Ovary (tissue), 9 donors: ENCODE measurements around the gene KCNN3. TPM values are rescaled to one million over a fixed set of nuclear protein-coding genes. Genes with fewer than 3 reads are reported as not detected.
"Not testable (repeated sequence)": the region's sequence is repeated elsewhere in the genome, so short reads cannot be mapped to it uniquely, and the experiment has no call there.

ENCODE experiments used
- DNase-seq, 5 donors: peaks; one replicate each; pipeline ENCODE4 v3.0.0-alpha.2; 2019 to 2020
- H3K27ac ChIP-seq, 2 donors: fragments of 200-600 bp; one replicate each; pipeline versions ENCODE4 v1.5.1 to v1.8.0; 2019 to 2022
- H3K27me3 ChIP-seq: fragments of 200-600 bp; one replicate; pipeline ENCODE4 v1.8.0; 2022
- H3K36me3 ChIP-seq: fragments of 200-600 bp; sonication (generic); one replicate; pipeline ENCODE4 v1.5.1; 2019
- H3K4me1 ChIP-seq: one replicate; pipeline ENCODE4 v1.8.1; 2013; ENCODE audit warnings: mild to moderate bottlenecking, moderate library complexity; ENCODE audit not compliant: insufficient read depth
- H3K4me3 ChIP-seq: fragments of 200-600 bp; sonication (generic); one replicate; pipeline ENCODE4 v1.5.1; 2017
- H3K9me3 ChIP-seq, 2 donors: fragments of 200-600 bp in 1 of 2; sonication (generic) in 1 of 2; one replicate each; pipeline versions ENCODE4 v1.5.1 to v1.8.1; 2013 to 2019; ENCODE audit warnings: mild to moderate bottlenecking in 1 of 2, moderate library complexity in 1 of 2
- EP300 ChIP-seq: sonication (generic); formaldehyde crosslinking; IDR thresholded peaks from one replicate; pipeline ENCODE4 v1.6.1; 2017; ENCODE audit warnings: antibody characterized with exemption
- POLR2A ChIP-seq: fragments of 450-650 bp; IDR thresholded peaks from one replicate; pipeline ENCODE4 v1.6.1; 2017; ENCODE audit warnings: antibody characterized with exemption, mild to moderate bottlenecking, moderate library complexity
- WGBS, 3 donors: extraction: QIAGEN DNeasy Blood & Tissue Kit in 1 of 3; methylation state at CpG; one replicate each; pipeline versions ENCODE4 v1.1.5 to v1.1.7; 2013 to 2017; 5-methylcytosine and 5-hydroxymethylcytosine counted together
- intact Hi-C, 4 donors: fragments of 100-400 bp; cut with DNase I; formaldehyde crosslinking; loops; one replicate each; pipeline versions ENCODE4 v1.11.0 to v1.15.1; 2022 to 2023
- polyA plus RNA-seq, 2 donors: library from polyadenylated mRNA; stranded (reverse); fragments of 200-250 nt in 1 of 2; fragments of 350-450 nt in 1 of 2; fragmentation: Illumina TruSeq in 1 of 2; extraction: RNeasy Lipid Tissue Mini Kit (QIAGEN cat#74804) in 1 of 2; gene quantifications; one replicate each; pipeline ENCODE4 v1.2.3, GENCODE V29; 2013 to 2014
- total RNA-seq, 7 donors: library from RNA; depleted of rRNA in 2 of 7; stranded (reverse); fragments of >200 nt in 2 of 7; fragmentation: NEBNext Ultra II Directional in 3 of 7; extraction: Animal tissue kit (Norgen Biotek cat#: 25700) in 3 of 7; gene quantifications; one replicate each; pipeline versions ENCODE4 v1.1.0 to v1.2.4, GENCODE V29; 2016 to 2023
- TF ChIP-seq, protein P1 (sequence below), 3 donors: fragments of 450-650 bp in 2 of 3; fragments of 200-600 bp in 1 of 3; IDR thresholded peaks; one replicate each; pipeline versions ENCODE4 v1.5.1 to v1.8.0; 2016 to 2022; ENCODE audit warnings: antibody characterized with exemption in 3 of 3, mild to moderate bottlenecking in 1 of 3
- donor health status: DM: no; HTN: no; CAD: no; lungs with moderate emphysema.
- donor health status: DM: no; HTN: no; CAD: no.
- donor health status: Bipolar disorder and iron deficiency.
- donor health status: DM: yes; HTN: yes; CAD: no.
- donor health status: DM: no; HTN: no; CAD: no.
- donor health status: DM: yes; HTN: yes; CAD: no.

KCNN3 gene
- total and polyA plus RNA-seq, 9 donors, result 0.71 to 6.1 (median 1.7) TPM

DNA sequence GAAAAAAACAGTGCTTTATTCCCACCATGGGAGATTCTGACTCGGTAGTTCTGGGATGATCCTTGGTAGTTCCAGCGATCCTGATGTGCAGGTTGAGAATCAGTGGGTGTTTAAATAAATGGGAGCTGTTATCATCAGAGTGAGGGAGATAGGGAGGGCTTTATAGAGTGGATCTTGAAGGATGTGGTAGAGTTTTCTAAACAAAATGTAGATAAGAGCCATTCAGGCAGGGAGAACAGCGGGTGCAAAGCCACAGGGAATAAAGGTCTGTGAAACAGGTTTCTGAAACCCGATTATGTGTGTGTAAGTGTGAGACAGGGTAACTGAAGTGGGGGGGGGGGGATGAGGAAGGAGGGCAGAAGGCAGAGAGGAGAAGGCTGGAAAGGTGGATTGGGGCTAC lies 186.3 kb downstream of the KCNN3 start:
- DNase-seq, result no peak
- Histone ChIP-seq H3K9me3 (no peaks in the 10 kb centered on the region), H3K27me3 (no peaks in the 10 kb centered on the region), H3K27ac (no peak overlapping the region), H3K4me1 (no peaks in the 10 kb centered on the region), H3K36me3 (no peaks in the 10 kb centered on the region), H3K4me3 (no peak overlapping the region)
- TF ChIP-seq, protein P1, sequence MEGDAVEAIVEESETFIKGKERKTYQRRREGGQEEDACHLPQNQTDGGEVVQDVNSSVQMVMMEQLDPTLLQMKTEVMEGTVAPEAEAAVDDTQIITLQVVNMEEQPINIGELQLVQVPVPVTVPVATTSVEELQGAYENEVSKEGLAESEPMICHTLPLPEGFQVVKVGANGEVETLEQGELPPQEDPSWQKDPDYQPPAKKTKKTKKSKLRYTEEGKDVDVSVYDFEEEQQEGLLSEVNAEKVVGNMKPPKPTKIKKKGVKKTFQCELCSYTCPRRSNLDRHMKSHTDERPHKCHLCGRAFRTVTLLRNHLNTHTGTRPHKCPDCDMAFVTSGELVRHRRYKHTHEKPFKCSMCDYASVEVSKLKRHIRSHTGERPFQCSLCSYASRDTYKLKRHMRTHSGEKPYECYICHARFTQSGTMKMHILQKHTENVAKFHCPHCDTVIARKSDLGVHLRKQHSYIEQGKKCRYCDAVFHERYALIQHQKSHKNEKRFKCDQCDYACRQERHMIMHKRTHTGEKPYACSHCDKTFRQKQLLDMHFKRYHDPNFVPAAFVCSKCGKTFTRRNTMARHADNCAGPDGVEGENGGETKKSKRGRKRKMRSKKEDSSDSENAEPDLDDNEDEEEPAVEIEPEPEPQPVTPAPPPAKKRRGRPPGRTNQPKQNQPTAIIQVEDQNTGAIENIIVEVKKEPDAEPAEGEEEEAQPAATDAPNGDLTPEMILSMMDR (IDR thresholded peaks at IDR 0.05), result no peak
- TF ChIP-seq POLR2A, result no peak
- no peak for TF ChIP-seq EP300
- WGBS, 3 donors, result 50 to 78% (median 60%) methylated on average over 3 to 4 of the region's 4 CpGs
- intact Hi-C loops, result no loop called here

DNA sequence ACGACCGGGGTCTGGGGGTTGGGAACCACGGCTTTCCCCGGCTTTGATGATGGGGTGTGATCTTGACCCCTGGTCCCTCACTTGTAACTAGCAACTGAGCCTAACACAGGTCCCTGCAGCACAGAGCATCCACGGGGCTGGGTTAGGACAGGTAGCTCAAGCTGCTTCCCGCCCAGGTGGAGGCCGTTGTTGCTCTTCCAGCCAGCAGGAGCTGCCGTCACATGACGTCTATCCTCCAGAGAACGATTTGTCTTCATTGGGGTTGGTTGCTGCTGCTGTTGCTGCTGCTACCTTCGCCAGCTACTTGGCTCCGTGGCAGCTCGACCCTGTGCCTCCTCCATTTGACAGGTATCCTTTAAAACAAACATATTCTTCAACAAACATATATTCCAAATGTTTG lies 187.8 kb downstream of the KCNN3 start:
- TF ChIP-seq, protein P1 (IDR thresholded peaks at IDR 0.05), result no peak
- 57 to 62% (median 60%) methylated on average over 13 of the region's 13 CpGs for WGBS, 3 donors
- Histone ChIP-seq H3K4me3 (no peak overlapping the region), H3K9me3 (no peaks in the 10 kb centered on the region), H3K27me3 (no peaks in the 10 kb centered on the region), H3K27ac (no peak overlapping the region), H3K4me1 (no peaks in the 10 kb centered on the region), H3K36me3 (no peaks in the 10 kb centered on the region)
- intact Hi-C loops, result no loop called here
- no peak for DNase-seq

DNA sequence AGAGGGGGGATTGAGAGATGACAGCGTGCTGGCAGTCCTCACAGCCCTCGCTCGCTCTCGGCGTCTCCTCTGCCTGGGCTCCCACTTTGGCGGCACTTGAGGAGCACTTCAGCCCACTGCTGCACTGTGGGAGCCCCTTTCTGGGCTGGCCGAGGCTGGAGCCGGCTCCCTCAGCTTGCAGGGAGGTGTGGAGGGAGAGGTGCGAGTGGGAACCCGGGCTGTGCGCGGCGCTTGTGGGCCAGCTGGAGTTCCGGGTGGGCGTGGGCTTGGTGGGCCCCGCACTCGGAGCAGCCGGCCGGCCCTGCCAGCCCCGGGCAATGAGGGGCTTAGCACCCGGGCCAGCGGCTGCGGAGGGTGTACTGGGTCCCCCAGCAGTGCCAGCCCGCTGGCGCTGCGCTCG lies 192.2 kb downstream of the KCNN3 start:
- H3K4me3 ChIP-seq, H3K9me3 ChIP-seq, H3K36me3 ChIP-seq, DNase-seq, intact Hi-C loops, H3K27me3 ChIP-seq, H3K27ac ChIP-seq, H3K4me1 ChIP-seq: not testable (repeated sequence)
- WGBS, 3 donors, result 96 to 97% (median 97%) methylated on average over 19 to 27 of the region's 27 CpGs

DNA sequence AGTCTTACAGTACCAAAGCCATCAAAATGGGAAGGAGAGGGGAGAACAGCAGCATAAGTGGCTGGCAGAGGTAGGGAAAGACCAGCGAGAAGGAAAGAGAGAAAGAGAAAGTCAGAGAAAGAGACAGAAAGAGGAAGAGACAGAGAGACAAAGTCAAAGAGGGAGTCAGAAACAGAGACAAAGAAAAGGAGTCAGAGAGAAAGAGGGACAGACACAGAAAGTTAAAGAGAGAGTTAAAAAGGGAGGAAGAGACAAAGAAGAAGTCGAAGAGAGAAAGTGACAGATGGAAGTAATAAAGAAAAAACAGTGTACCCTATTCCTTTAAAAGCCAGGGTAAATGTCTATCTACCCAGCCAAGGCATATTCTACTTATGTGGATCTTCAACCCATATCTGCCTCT lies 193.2 kb downstream of the KCNN3 start:
- H3K4me1 ChIP-seq, intact Hi-C loops, H3K27me3 ChIP-seq, H3K27ac ChIP-seq, H3K36me3 ChIP-seq, H3K9me3 ChIP-seq, DNase-seq, H3K4me3 ChIP-seq: not testable (repeated sequence)
- 59 to 87% (median 63%) methylated on average over 2 of the region's 2 CpGs for WGBS, 3 donors

DNA sequence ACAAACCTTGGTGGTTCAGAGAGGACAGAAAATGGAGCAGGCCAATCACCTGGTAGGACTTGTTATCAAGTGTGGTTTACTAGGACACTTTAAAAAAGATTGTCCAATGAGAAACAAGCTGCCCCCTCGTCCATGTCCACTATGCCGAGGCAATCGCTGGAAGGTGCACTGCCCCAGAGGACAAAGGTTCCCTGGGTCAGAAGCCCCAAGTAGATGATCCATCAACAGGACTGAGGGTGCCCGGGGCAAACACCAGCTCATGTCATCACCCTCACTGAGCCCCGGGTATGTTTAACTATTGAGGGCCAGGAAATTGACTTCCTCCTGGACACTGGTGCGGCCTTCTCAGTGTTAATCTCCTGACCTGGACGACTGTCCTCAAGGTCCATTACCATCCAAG lies 195.6 kb downstream of the KCNN3 start:
- H3K4me3 ChIP-seq, intact Hi-C loops, H3K36me3 ChIP-seq, H3K4me1 ChIP-seq, DNase-seq, H3K27me3 ChIP-seq, H3K9me3 ChIP-seq, H3K27ac ChIP-seq: not testable (repeated sequence)
- WGBS, 3 donors, result 70 to 76% (median 75%) methylated on average over 7 of the region's 7 CpGs

DNA sequence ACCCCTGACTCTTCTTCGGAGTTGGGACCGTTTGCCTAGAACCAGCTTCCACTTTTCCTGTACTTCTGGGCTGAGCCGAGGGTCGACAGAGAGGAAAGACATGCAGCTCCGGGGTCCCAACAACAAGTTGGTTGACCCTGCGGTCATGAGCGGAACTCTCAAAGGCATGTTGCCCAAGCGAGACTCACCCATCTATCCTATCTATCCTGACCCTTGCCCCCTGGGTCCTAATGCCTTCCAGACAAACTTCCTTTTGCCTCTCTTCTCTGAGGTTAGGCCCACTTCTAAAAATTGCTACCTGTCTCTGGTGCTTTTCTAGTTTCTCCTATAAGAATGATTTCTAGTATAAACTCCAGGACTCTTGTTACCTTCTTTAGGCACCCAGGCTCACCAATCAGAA lies 197.8 kb downstream of the KCNN3 start:
- intact Hi-C loops, H3K9me3 ChIP-seq, H3K4me1 ChIP-seq, H3K27ac ChIP-seq, H3K27me3 ChIP-seq, H3K4me3 ChIP-seq, H3K36me3 ChIP-seq, DNase-seq: not testable (repeated sequence)
- 83 to 87% (median 86%) methylated on average over 8 of the region's 8 CpGs for WGBS, 3 donors

DNA sequence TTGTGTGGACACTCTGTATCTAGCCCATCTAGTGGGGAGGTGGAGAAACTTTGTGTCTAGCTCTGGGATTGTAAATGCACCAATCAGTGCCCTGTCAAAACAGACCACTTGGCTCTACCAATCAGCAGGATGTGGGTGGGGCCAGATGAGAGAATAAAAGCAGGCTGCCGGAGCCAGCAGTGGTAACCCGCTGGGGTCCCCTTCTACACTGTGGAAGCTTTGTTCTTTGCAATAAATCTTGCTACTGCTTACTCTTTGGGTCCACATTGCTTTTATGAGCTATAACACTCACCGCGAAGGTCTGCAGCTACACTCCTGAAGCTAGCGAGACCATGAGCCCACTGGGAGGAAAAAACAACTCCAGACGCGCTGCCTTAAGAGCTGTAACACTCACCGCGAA lies 198.7 kb downstream of the KCNN3 start:
- intact Hi-C loops, DNase-seq: not testable (repeated sequence)
- 83 to 88% (median 87%) methylated on average over 9 of the region's 9 CpGs for WGBS, 3 donors

DNA sequence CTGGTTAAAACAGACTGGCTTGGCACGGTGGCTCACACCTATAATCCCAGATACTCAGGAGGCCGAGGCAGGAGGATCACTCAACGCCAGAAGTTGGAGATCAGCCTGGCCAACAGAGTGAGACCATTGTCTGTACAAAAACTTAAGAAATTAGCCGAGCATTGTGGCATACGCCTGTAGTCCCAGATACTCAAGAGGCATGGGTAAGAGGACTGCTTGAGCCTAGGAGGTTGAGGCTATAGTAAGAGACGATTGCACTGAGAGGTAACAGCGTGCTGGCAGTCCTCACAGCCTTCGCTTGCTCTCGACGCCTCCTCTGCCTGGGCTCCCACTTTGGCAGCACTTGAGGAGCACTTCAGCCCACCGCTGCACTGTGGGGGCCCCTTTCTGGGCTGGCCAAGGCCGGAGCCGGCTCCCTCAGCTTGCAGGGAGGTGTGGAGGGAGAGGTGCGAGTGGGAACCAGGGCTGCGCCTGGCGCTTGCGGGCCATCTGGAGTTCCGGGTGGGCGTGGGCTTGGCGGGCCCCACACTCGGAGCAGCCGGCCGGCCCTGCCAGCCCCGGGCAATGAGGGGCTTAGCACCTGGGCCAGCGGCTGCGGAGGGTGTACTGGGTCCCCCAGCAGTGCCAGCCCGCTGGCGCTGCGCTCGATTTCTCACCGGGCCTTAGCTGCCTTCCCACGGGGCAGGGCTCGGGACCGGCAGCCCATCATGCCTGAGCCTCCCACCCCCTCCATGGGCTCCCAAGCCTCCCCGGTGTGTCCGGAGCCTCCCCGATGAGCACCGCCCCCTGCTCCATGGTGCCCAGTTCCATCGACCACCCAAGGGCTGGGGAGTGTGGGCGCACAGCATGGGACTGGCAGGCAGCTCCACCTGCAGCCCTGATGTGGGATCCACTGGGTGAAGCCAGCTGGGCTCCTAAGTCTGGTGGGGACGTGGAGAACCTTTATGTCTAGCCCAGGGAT lies 199.5 kb downstream of the KCNN3 start:
- H3K4me1 ChIP-seq, H3K36me3 ChIP-seq, intact Hi-C loops, H3K9me3 ChIP-seq, DNase-seq, H3K4me3 ChIP-seq, H3K27ac ChIP-seq, H3K27me3 ChIP-seq: not testable (repeated sequence)
- WGBS, 3 donors, result 82 to 86% (median 85%) methylated on average over 30 to 41 of the region's 41 CpGs

More for the DNA sequence above, 198.7 kb downstream of the KCNN3 start:
- not testable (repeated sequence) for H3K27me3 ChIP-seq, H3K36me3 ChIP-seq, H3K27ac ChIP-seq, H3K4me3 ChIP-seq, H3K9me3 ChIP-seq, H3K4me1 ChIP-seq
